Neural cell (in vitro differentiated cells): ENCODE results near the gene THRB. TPM values are rescaled to one million over a fixed set of nuclear protein-coding genes. Genes with fewer than 3 reads are reported as not detected.

ENCODE experiments used
- H2AFZ ChIP-seq: fragments of 200-600, 300-800 bp; sonication (generic), shearing (Covaris generic); 2 replicates; pipeline ENCODE4 v1.6.0; 2014; ENCODE audit warnings: low read depth, mild to moderate bottlenecking, antibody characterized with exemption, low read length, moderate library complexity
- H3F3A ChIP-seq: fragments of 200-600 bp; shearing (Covaris generic); 2 replicates; pipeline ENCODE4 v1.6.1; 2016; ENCODE audit warnings: mild to moderate bottlenecking, moderate library complexity, mixed read lengths, antibody characterized with exemption, low read length; ENCODE audit not compliant: insufficient read depth, poor library complexity, severe bottlenecking
- H3K27ac ChIP-seq: fragments of 200-600, 300-800 bp; sonication (generic), shearing (Covaris generic); 2 replicates; pipeline ENCODE4 v1.5.1; 2014; ENCODE audit warnings: mild to moderate bottlenecking, low read length, moderate library complexity
- H3K27me3 ChIP-seq: fragments of 300-800, 200-600 bp; sonication (generic), shearing (Covaris generic); 2 replicates; pipeline ENCODE4 v1.6.0; 2014; ENCODE audit warnings: mild to moderate bottlenecking, low read depth, low read length, moderate library complexity; ENCODE audit not compliant: insufficient read depth
- H3K36me3 ChIP-seq: fragments of 300-800, 200-600 bp; sonication (generic), shearing (Covaris generic); 2 replicates; pipeline ENCODE4 v1.5.1; 2014; ENCODE audit warnings: mild to moderate bottlenecking, antibody characterized with exemption, low read length, moderate library complexity; ENCODE audit not compliant: insufficient read depth
- H3K4me2 ChIP-seq: fragments of 300-800, 200-600 bp; sonication (generic), shearing (Covaris generic); 2 replicates; pipeline ENCODE4 v1.6.0; 2014; ENCODE audit warnings: mild to moderate bottlenecking, low read length
- H3K4me3 ChIP-seq: fragments of 300-800, 200-600 bp; sonication (generic), shearing (Covaris generic); 2 replicates; pipeline ENCODE4 v1.5.1; 2014; ENCODE audit warnings: mild to moderate bottlenecking, low read length, moderate library complexity
- H3K79me2 ChIP-seq: fragments of 200-600 bp; shearing (Covaris generic); replicated peaks from 2 replicates; pipeline ENCODE4 v1.6.0; 2014; ENCODE audit warnings: mild to moderate bottlenecking, low read length, moderate library complexity; ENCODE audit not compliant: insufficient read depth
- H3K9ac ChIP-seq: fragments of 300-800, 200-600 bp; sonication (generic), shearing (Covaris generic); 2 replicates; pipeline ENCODE4 v1.6.1; 2016; ENCODE audit warnings: mild to moderate bottlenecking, low read length, mixed read lengths
- H3K9me2 ChIP-seq: fragments of 200-600 bp; shearing (Covaris generic); 2 replicates; pipeline ENCODE4 v1.6.1; 2016; ENCODE audit warnings: mild to moderate bottlenecking, low read length, mixed read lengths; ENCODE audit not compliant: insufficient read depth
- H3K9me3 ChIP-seq: fragments of 200-600, 300-800 bp; sonication (generic), shearing (Covaris generic); 2 replicates; pipeline ENCODE4 v1.6.1; 2016; ENCODE audit warnings: mild to moderate bottlenecking, mixed run types, low read length, moderate library complexity, mixed read lengths
- H4K20me1 ChIP-seq: fragments of 200-600 bp; shearing (Covaris generic); 2 replicates; pipeline ENCODE4 v1.6.1; 2016; ENCODE audit warnings: mild to moderate bottlenecking, mixed run types; ENCODE audit not compliant: insufficient read depth
- EP300 ChIP-seq: fragments of 450-650 bp; conservative IDR thresholded peaks from 2 replicates; pipeline ENCODE4 v1.6.1; 2014; ENCODE audit warnings: antibody characterized with exemption, mild to moderate bottlenecking, moderate library complexity; ENCODE audit not compliant: poor library complexity, severe bottlenecking
- EZH2 ChIP-seq: fragments of 200-600, 300-800 bp; shearing (Covaris generic), sonication (generic); IDR thresholded peaks from 2 replicates; pipeline ENCODE4 v1.6.1; 2014; ENCODE audit warnings: antibody characterized with exemption, low read length, borderline replicate concordance, mild to moderate bottlenecking; ENCODE audit not compliant: insufficient read depth, poor library complexity, severe bottlenecking
- MXI1 ChIP-seq: fragments of 450-650 bp; conservative IDR thresholded peaks from 2 replicates; pipeline ENCODE4 v1.6.1; 2014; ENCODE audit warnings: antibody characterized with exemption, mild to moderate bottlenecking; ENCODE audit not compliant: poor library complexity, severe bottlenecking
- POLR2AphosphoS5 ChIP-seq: IDR thresholded peaks from 2 replicates; pipeline ENCODE4 v1.6.1; 2012
- RAD21 ChIP-seq: fragments of 450-650 bp; conservative IDR thresholded peaks from 2 replicates; pipeline ENCODE4 v1.6.1; 2014; ENCODE audit warnings: antibody characterized with exemption, mild to moderate bottlenecking, moderate library complexity
- SMC3 ChIP-seq: fragments of 450-650 bp; conservative IDR thresholded peaks from 2 replicates; pipeline ENCODE4 v1.6.1; 2014; ENCODE audit warnings: antibody characterized with exemption, mild to moderate bottlenecking, moderate library complexity; ENCODE audit not compliant: poor library complexity
- TAF1 ChIP-seq: IDR thresholded peaks from 2 replicates; pipeline ENCODE4 v1.6.1; 2012; ENCODE audit warnings: low read depth
- polyA plus RNA-seq: library from polyadenylated mRNA; depleted of rRNA; stranded (reverse); fragments of >200 nt; gene quantifications from 2 replicates; pipeline ENCODE4 v1.2.3, GENCODE V29; 2014
- TF ChIP-seq, protein P1 (sequence below): IDR thresholded peaks from 2 replicates; pipeline ENCODE4 v1.6.1; 2012; ENCODE audit warnings: borderline replicate concordance
- TF ChIP-seq, protein P2 (sequence below): fragments of 450-650 bp; IDR thresholded peaks from 2 replicates; pipeline ENCODE4 v1.5.1; 2014; ENCODE audit warnings: antibody characterized with exemption, mild to moderate bottlenecking, moderate library complexity; ENCODE audit not compliant: poor library complexity, severe bottlenecking

The THRB gene
- polyA plus RNA-seq, 1 donor from 2014 or later: 1.7 TPM

DNA sequence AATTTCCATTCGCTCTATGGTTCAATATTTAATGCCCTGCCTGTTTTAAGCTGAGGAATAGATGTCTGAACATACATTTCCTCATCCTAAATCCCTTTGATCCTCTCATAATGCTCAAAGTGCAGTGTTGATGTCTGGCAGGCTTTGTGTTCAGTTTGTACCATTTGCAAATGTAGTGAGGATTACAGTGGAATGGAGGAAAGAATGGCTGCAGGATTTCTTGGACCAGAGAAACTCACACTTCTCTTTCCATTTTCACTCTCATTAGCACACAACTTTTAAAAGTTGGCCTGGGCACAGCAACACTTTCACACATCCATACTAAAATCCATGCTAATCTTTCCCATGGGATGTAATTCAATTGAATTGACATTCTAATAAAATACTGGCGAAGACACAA, 28.6 kb upstream of the THRB start:
- H3K36me3 ChIP-seq: no peaks in the 10 kb centered on the region
- H4K20me1 ChIP-seq: no peaks in the 10 kb centered on the region
- no peak for TF ChIP-seq POLR2AphosphoS5
- TF ChIP-seq SMC3: no peak
- TF ChIP-seq MXI1: no peak
- TF ChIP-seq TAF1: no peak
- no peak for TF ChIP-seq EP300
- TF ChIP-seq, protein P1, sequence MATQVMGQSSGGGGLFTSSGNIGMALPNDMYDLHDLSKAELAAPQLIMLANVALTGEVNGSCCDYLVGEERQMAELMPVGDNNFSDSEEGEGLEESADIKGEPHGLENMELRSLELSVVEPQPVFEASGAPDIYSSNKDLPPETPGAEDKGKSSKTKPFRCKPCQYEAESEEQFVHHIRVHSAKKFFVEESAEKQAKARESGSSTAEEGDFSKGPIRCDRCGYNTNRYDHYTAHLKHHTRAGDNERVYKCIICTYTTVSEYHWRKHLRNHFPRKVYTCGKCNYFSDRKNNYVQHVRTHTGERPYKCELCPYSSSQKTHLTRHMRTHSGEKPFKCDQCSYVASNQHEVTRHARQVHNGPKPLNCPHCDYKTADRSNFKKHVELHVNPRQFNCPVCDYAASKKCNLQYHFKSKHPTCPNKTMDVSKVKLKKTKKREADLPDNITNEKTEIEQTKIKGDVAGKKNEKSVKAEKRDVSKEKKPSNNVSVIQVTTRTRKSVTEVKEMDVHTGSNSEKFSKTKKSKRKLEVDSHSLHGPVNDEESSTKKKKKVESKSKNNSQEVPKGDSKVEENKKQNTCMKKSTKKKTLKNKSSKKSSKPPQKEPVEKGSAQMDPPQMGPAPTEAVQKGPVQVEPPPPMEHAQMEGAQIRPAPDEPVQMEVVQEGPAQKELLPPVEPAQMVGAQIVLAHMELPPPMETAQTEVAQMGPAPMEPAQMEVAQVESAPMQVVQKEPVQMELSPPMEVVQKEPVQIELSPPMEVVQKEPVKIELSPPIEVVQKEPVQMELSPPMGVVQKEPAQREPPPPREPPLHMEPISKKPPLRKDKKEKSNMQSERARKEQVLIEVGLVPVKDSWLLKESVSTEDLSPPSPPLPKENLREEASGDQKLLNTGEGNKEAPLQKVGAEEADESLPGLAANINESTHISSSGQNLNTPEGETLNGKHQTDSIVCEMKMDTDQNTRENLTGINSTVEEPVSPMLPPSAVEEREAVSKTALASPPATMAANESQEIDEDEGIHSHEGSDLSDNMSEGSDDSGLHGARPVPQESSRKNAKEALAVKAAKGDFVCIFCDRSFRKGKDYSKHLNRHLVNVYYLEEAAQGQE: no peak
- TF ChIP-seq, protein P2, sequence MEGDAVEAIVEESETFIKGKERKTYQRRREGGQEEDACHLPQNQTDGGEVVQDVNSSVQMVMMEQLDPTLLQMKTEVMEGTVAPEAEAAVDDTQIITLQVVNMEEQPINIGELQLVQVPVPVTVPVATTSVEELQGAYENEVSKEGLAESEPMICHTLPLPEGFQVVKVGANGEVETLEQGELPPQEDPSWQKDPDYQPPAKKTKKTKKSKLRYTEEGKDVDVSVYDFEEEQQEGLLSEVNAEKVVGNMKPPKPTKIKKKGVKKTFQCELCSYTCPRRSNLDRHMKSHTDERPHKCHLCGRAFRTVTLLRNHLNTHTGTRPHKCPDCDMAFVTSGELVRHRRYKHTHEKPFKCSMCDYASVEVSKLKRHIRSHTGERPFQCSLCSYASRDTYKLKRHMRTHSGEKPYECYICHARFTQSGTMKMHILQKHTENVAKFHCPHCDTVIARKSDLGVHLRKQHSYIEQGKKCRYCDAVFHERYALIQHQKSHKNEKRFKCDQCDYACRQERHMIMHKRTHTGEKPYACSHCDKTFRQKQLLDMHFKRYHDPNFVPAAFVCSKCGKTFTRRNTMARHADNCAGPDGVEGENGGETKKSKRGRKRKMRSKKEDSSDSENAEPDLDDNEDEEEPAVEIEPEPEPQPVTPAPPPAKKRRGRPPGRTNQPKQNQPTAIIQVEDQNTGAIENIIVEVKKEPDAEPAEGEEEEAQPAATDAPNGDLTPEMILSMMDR: no peak
- TF ChIP-seq EZH2: no peak
- TF ChIP-seq RAD21: no peak
- H3K9me3 ChIP-seq: no peaks in the 10 kb centered on the region
- H3K9ac ChIP-seq: no peak overlapping the region
- H3F3A ChIP-seq: no peaks in the 10 kb centered on the region
- H3K4me2 ChIP-seq: no peak overlapping the region
- no peak overlapping the region for H2AFZ ChIP-seq
- no peak overlapping the region for H3K27ac ChIP-seq
- no peak overlapping the region for H3K4me3 ChIP-seq
- no peaks in the 10 kb centered on the region for H3K9me2 ChIP-seq
- H3K79me2 ChIP-seq: no peaks in the 10 kb centered on the region
- H3K27me3 ChIP-seq: peaks cover 50% of the 10 kb centered on the region

DNA sequence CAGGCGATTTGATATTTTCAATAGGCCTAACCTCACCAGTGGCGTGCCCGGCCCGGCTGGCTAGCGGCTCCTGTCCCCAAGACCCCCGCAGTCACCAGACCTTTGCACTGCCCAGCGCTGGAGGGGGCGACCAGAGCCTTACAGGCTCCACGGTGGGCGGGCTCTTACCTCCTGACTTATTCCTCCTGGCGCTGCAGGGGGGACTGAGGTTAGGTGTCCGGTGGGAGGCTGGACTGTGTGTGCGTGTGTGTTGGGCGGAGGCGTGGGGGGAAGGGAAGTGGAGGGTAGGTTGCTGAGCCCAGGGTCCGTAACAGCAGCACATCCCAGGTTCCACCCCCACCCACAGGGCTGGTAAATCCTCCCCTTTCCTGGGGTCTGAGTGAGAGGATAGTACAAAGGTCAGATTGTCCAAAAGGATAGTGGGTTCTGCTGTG, 27.5 kb upstream of the THRB start:
- Histone ChIP-seq H3K4me3 (peak overlapping the region; percentile 70), H3K27ac (no peak overlapping the region), H3K4me2 (no peak overlapping the region), H3K9ac (no peak overlapping the region), H3K9me2 (no peaks in the 10 kb centered on the region), H3F3A (no peaks in the 10 kb centered on the region), H3K27me3 (peaks cover 50% of the 10 kb centered on the region), H2AFZ (no peak overlapping the region), H3K9me3 (no peaks in the 10 kb centered on the region), H3K36me3 (no peaks in the 10 kb centered on the region), H3K79me2 (no peaks in the 10 kb centered on the region), H4K20me1 (no peaks in the 10 kb centered on the region)
- TF ChIP-seq RAD21: no peak
- TF ChIP-seq, protein P2: no peak
- TF ChIP-seq EZH2: no peak
- TF ChIP-seq, protein P1: no peak
- TF ChIP-seq SMC3: no peak
- TF ChIP-seq POLR2AphosphoS5: no peak
